ENCODE data around the gene SLC15A4.

DNA sequence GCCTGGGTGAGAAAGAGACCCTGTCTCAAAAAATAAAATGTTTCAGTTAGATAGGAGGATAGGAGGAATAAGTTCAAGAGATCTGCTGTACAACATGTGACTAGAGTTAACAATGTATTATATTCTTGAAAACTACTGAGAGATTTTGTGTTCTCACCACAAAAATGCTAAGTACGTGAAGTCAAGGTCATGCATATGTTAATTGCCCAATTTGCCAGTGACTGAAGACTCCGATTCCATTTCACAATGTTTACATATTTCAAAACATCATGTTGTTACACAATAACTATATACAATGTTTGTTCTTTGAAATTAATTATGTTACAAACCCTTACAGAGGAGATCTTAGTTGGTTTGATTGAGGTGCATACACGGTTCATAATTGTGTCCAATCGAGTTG, 52.1 kb downstream of the SLC15A4 start:
- TF ChIP-seq E2F5 (CRISPR knock-in tag; IDR thresholded peaks at IDR 0.05) (no peak), ZNF274 (IDR thresholded peaks at IDR 0.05; ENCODE audit: borderline replicate concordance, low read depth, low read length) (no peak), PML (IDR thresholded peaks at IDR 0.05; ENCODE audit: low read length) (no peak), RBM17 (IDR thresholded peaks at IDR 0.05; ENCODE audit: borderline replicate concordance, low read depth, low read length) (no peak), ZNF263 (CRISPR knock-in tag; IDR thresholded peaks at IDR 0.05; ENCODE audit: borderline replicate concordance) (no peak), CHD2 (IDR thresholded peaks at IDR 0.05; ENCODE audit: low read depth, low read length) (no peak), MAFF (IDR thresholded peaks at IDR 0.05; ENCODE audit: low read length) (no peak)
